H4 (cell line): Measurements from ENCODE around the gene PITPNM3. TPM values are rescaled to one million over a fixed set of nuclear protein-coding genes. Genes with fewer than 3 reads are reported as not detected.

Source experiments
- DNase-seq: peaks from one replicate; pipeline ENCODE4 v3.0.0-alpha.2; 2015; ENCODE audit warnings: low spot score
- total RNA-seq: library from RNA; depleted of rRNA; stranded (reverse); fragments of >200 nt; shearing (Covaris generic); gene quantifications from 2 replicates; pipeline ENCODE4 v1.2.3, GENCODE V29; 2014; rRNA removed

The PITPNM3 gene
- total RNA-seq, 1 experiment from 2014 or later, result 0.15 TPM

DNA sequence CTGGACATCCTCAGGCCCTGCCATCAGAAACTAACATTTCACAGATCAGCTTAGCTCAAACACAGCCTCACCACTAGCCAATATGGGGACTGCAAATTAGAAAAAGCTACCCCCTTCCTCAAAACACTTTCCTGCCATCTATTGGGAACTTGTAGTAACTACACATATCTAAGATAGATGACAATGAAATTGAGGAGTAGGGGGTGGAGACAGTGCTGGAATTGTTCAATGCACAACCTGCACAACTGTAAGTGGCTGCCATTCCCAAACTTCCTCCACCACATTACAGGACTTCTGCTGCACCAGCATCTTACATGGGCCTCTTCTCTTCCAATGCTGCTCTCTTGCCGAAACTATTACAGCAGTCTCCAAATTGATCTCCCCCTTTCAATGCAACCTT is 143.3 kb downstream of the PITPNM3 start:
- peak; percentile 49 for DNase-seq

DNA sequence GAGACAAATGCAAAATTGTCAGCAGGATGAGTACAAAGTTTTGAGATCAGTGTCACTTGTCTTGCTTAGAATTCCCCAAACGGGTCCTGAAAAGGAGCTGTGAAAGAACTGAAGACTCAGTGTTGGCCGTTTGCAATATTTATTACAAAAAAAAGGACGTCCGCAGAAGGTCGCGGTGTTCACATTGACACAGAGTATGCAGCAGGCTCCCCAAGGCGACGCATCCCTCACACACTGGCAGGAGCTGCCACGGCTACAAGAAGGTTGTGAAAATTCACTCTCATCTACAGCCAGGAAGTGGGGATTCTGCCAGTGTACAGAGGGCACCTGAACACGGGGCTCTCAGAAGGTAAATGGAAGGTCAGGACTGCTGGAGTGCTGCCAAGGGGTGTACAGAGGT is 147.6 kb downstream of the PITPNM3 start:
- no peak for DNase-seq

DNA sequence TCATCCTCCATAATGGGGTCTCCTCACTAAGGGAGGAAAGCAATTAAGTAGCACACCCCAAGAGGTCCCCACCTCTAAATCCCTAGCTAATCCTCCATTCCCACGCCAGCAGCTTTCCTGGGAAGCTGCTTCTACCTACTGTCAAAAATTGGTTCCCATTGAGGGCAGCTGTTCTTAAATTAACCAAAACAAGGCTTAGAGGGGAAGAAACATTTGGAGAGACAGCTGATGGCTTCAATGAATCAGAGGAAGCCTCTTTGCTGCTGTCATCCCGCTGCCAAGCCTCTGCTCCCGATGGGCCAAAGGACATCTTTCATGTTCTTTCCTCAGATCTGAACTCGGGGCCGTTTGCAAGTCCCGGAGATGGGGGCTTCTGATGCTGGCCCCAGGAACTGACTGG is 148.1 kb downstream of the PITPNM3 start:
- no peak for DNase-seq

DNA sequence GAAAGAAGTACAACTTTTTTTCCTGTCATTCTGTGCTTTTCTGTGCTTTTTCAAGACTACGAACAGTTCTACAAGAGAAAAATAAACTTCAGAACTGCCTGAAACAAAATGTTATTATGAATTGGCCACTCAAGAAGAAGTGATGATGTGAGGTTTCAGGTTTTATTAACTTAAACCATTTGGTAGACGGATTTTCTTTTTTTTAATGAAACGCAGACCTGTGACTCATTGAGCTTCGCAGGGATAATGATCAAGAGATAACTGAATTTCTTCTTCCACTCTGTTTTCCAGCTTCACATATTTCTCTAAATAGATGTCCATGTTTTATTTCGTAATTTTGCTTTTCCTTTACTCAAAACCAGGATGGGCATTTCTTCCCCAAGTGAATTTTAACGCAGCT is 154.1 kb downstream of the PITPNM3 start:
- no peak for DNase-seq

Other genes with a start within 250 kb of the PITPNM3 start
- gene AIPL1, start 121.4 kb downstream of the PITPNM3 start, total RNA-seq, result not detected in 2 replicates
- 30.7 and 50.8 TPM in 2 replicates for gene PIMREG, start 112.1 kb downstream of the PITPNM3 start, total RNA-seq
- 6.6 and 6.7 TPM in 2 replicates for gene KIAA0753, start 84.2 kb upstream of the PITPNM3 start, total RNA-seq
- gene TXNDC17, start 84.5 kb upstream of the PITPNM3 start, total RNA-seq, result 192 and 303 TPM in 2 replicates
- 16.3 and 19.2 TPM in 2 replicates for gene MED31, start 95.0 kb upstream of the PITPNM3 start, total RNA-seq
- gene C17orf100, start 95.2 kb upstream of the PITPNM3 start, total RNA-seq, result 0.29 TPM in 1 of 2 replicates, not detected in the other
- gene SLC13A5, start 156.8 kb upstream of the PITPNM3 start, total RNA-seq, result not detected in 2 replicates
- 33.0 and 44.8 TPM in 2 replicates for gene XAF1, start 199.5 kb upstream of the PITPNM3 start, total RNA-seq
- 0.06 TPM in 1 of 2 replicates, not detected in the other for gene FBXO39, start 219.7 kb upstream of the PITPNM3 start, total RNA-seq